Kidney epithelial cell (primary cell): ENCODE data around the gene TBC1D22A. TPM values are rescaled to one million over a fixed set of nuclear protein-coding genes. Genes with fewer than 3 reads are reported as not detected.

Source experiments
- DNase-seq: peaks from one replicate; pipeline ENCODE4 v3.0.0-alpha.2; 2010; ENCODE audit warnings: low read depth
- H3K27me3 ChIP-seq: 2 replicates; pipeline ENCODE4 v1.6.0; 2011; ENCODE audit warnings: low read length; ENCODE audit not compliant: control insufficient read depth, insufficient read depth
- H3K36me3 ChIP-seq: 2 replicates; pipeline ENCODE4 v1.5.1; 2011; ENCODE audit warnings: low read length; ENCODE audit not compliant: control insufficient read depth, insufficient read depth
- H3K4me3 ChIP-seq: 2 replicates; pipeline ENCODE4 v1.5.1; 2011; ENCODE audit warnings: low read depth, mild to moderate bottlenecking, control low read depth, low read length
- CTCF ChIP-seq: IDR thresholded peaks from 2 replicates; pipeline ENCODE4 v1.5.1; 2011; ENCODE audit warnings: mild to moderate bottlenecking, moderate library complexity, low read length, control low read depth, inconsistent platforms; ENCODE audit not compliant: insufficient read depth, poor library complexity, severe bottlenecking
- total RNA-seq: library from RNA; depleted of rRNA; stranded (reverse); fragments of >200 nt; gene quantifications from 2 replicates; pipeline ENCODE4 v1.2.3, GENCODE V29; 2015

The TBC1D22A gene
- total RNA-seq, 1 donor from 2014 or later, result 25.7 TPM

GRCh38 chr22:46896568-46897245 is 134.3 kb downstream of the TBC1D22A start:
- no peaks in the 10 kb centered on the region for H3K27me3 ChIP-seq
- no peak for TF ChIP-seq CTCF
- H3K4me3 ChIP-seq, result no peak overlapping the region
- H3K36me3 ChIP-seq, result no peaks in the 10 kb centered on the region
- no peak for DNase-seq

- no peaks in the 10 kb centered on the region for H3K27me3 ChIP-seq
- no peak for DNase-seq
- H3K4me3 ChIP-seq, result no peak overlapping the region
- TF ChIP-seq CTCF, result no peak
- H3K36me3 ChIP-seq, result no peaks in the 10 kb centered on the region
Measured at GRCh38 chr22:46897246-46897623, 134.8 kb downstream of the TBC1D22A start.

- Histone ChIP-seq H3K36me3 (no peaks in the 10 kb centered on the region), H3K4me3 (no peak overlapping the region), H3K27me3 (no peaks in the 10 kb centered on the region)
- no peak for DNase-seq
- no peak for TF ChIP-seq CTCF
Measured at GRCh38 chr22:46900549-46900948, 138.1 kb downstream of the TBC1D22A start.

GRCh38 chr22:46902436-46902835 is 140.0 kb downstream of the TBC1D22A start:
- DNase-seq, result no peak
- Histone ChIP-seq H3K27me3 (no peaks in the 10 kb centered on the region), H3K4me3 (no peak overlapping the region), H3K36me3 (no peaks in the 10 kb centered on the region)
- no peak for TF ChIP-seq CTCF

- H3K27me3 ChIP-seq, result no peaks in the 10 kb centered on the region
- no peaks in the 10 kb centered on the region for H3K36me3 ChIP-seq
- H3K4me3 ChIP-seq, result no peak overlapping the region
- no peak for DNase-seq
- TF ChIP-seq CTCF, result no peak
Measured at GRCh38 chr22:46902998-46903916, 140.8 kb downstream of the TBC1D22A start.
